ENCODE data around the gene POMC. TPM values are rescaled to one million over a fixed set of nuclear protein-coding genes. Genes with fewer than 3 reads are reported as not detected.

POMC gene
- total RNA-seq, 1 experiment from 2014 or later, result 1.6 TPM

GRCh38 chr2:25215948-25216679 is 47.7 kb upstream of the POMC start:
- Histone ChIP-seq H2BK20ac (ENCODE audit: low read depth, low read length, poor library complexity, severe bottlenecking) (no peak overlapping the region), H3T11ph (ENCODE audit: low read length) (no peak overlapping the region)
- TF ChIP-seq CTCF (conservative IDR thresholded peaks at IDR 0.05), result no peak

More at GRCh38 chr2:25215948-25216679, 47.7 kb upstream of the POMC start:
- H4K8ac ChIP-seq (replicated peaks; ENCODE audit: insufficient read length, low read depth, low read length), result no peak overlapping the region
- H2BK15ac ChIP-seq (ENCODE audit: low read depth, low read length), result no peak overlapping the region
- H3K9me3 Mint-ChIP-seq, result no peaks in the 10 kb centered on the region
- peaks cover 4 to 11% of the 10 kb centered on the region in 2 experiments; a peak in 3 of 4 replicates for H3K4me1 Mint-ChIP-seq
- H3K23ac ChIP-seq (ENCODE audit: insufficient read length, low read depth, low read length), result no peak overlapping the region
- peak overlapping the region in 2 of 3 experiments; percentile 47 to 76; a peak in 4 of 7 replicates for H3K27ac Mint-ChIP-seq
- H3K4ac ChIP-seq (ENCODE audit: low read depth, low read length), result no peak overlapping the region
- H3K4me3 Mint-ChIP-seq, result peak overlapping the region; percentile 79
- no peaks in the 10 kb centered on the region for H3K23me2 ChIP-seq (ENCODE audit: insufficient read length, low read depth, low read length, poor library complexity, severe bottlenecking)
- H3K9ac ChIP-seq (ENCODE audit: extremely low read depth, insufficient read length, low read length), result no peak overlapping the region
- no peaks in the 10 kb centered on the region for H3K9me3 ChIP-seq (ENCODE audit: control insufficient read depth, low read depth, low read length)
- no peaks in the 10 kb centered on the region; the same call in none of the 2 replicates for H3K27me3 Mint-ChIP-seq (ENCODE audit: low read depth)
- no peak overlapping the region for H3K27ac ChIP-seq (ENCODE audit: insufficient read length, low read depth, low read length)
- H3K18ac ChIP-seq (ENCODE audit: insufficient read length, low read depth, low read length), result no peak overlapping the region
- no peak overlapping the region for H2BK12ac ChIP-seq (ENCODE audit: insufficient read length, low read depth, low read length)
- H3K4me1 ChIP-seq (ENCODE audit: insufficient read depth, low read length), result no peaks in the 10 kb centered on the region
- WGBS (ENCODE audit: extremely low coverage, insufficient read length, low lambda C conversion rate), result no CpG with 5 or more reads among the region's 71 CpGs
- no peak overlapping the region for H4K91ac ChIP-seq (ENCODE audit: insufficient read length, low read depth, low read length)
- DNase-seq, result peak; percentile 91
- H3K79me2 ChIP-seq (ENCODE audit: insufficient read depth, low read length), result no peaks in the 10 kb centered on the region
- no peaks in the 10 kb centered on the region for H3K27me3 ChIP-seq (ENCODE audit: insufficient read depth, low read length)
- H4K5ac ChIP-seq (ENCODE audit: insufficient read length, low read depth, low read length), result no peak overlapping the region
- peak overlapping the region; percentile 33 for H3K4me2 ChIP-seq (ENCODE audit: insufficient read depth, insufficient read length, low read length)
- H3K79me1 ChIP-seq (ENCODE audit: insufficient read depth, low read depth, low read length, poor library complexity, severe bottlenecking), result no peaks in the 10 kb centered on the region
- H2BK5ac ChIP-seq (ENCODE audit: insufficient read length, low read length), result no peak overlapping the region
- no peak overlapping the region for H2AFZ ChIP-seq (ENCODE audit: low read length)
- H4K20me1 ChIP-seq (ENCODE audit: control insufficient read depth, insufficient read depth, insufficient read length), result no peaks in the 10 kb centered on the region
- no peaks in the 10 kb centered on the region for H3K36me3 Mint-ChIP-seq (ENCODE audit: insufficient read depth in 1 of 3, low read depth in 3 of 3)
- no peak overlapping the region for H2AK5ac ChIP-seq (ENCODE audit: insufficient read length, low read length)
- no peak overlapping the region for H2BK120ac ChIP-seq (ENCODE audit: low read depth, low read length, poor library complexity, severe bottlenecking)
- no peak overlapping the region for H3K56ac ChIP-seq (ENCODE audit: insufficient read length, low read depth, low read length)
- H3K14ac ChIP-seq (ENCODE audit: insufficient read depth, low read length), result no peak overlapping the region
